HCT116 (cell line): Measurements from ENCODE around the gene ACP1. TPM values are rescaled to one million over a fixed set of nuclear protein-coding genes. Genes with fewer than 3 reads are reported as not detected.
A peak's percentile ranks its signal among the peaks of the same experiment; 100 is the strongest.

ENCODE experiments used
- ATAC-seq: fragments of 200-7000 bp; cut with Tn5 transposase; 2 replicates; pipeline ENCODE4 v1.9.1; 2020; ENCODE audit warnings: mild to moderate bottlenecking, moderate library complexity
- BruUV-seq: library from RNA; stranded (reverse); fragments of 400-500 nt; replicated peaks from 2 replicates; lab custom pipeline; 2021; lab: Mats Ljungman, UMichigan
- CTCF ChIA-PET: fragments of 300-600 bp; sonication (Branson Sonifier 250); formaldehyde crosslinking; loops from one replicate; lab custom pipeline; 2021; ENCODE audit warnings: antibody characterized with exemption; lab: Charles Lee
- POLR2A ChIA-PET: fragments of 300-600, 350-600 bp; sonication (Branson Sonifier 250); formaldehyde crosslinking; loops from one replicate; lab custom pipeline; 2021; ENCODE audit warnings: antibody characterized with exemption; lab: Charles Lee
- RAD21 ChIA-PET, 2 experiments: fragments of 300-600 bp; sonication (Branson Sonifier 250); formaldehyde crosslinking; loops; one replicate each; lab custom pipeline; 2023; ENCODE audit warnings: low total read pairs in 2 of 2; ENCODE audit not compliant: uncharacterized antibody in 2 of 2, unreplicated experiment in 2 of 2, low non-redundant PET in 1 of 2; lab: Charles Lee
- DNase-seq: peaks from one replicate; pipeline ENCODE4 v3.0.0-alpha.2; 2010; ENCODE audit warnings: low read depth, low spot score
- H2AFZ ChIP-seq: fragments of 200-600 bp; shearing (Covaris generic), sonication (generic); 2 replicates; pipeline ENCODE4 v1.6.1; 2017; ENCODE audit warnings: low read depth, mixed run types, mixed read lengths, antibody characterized with exemption, low read length; ENCODE audit not compliant: poor library complexity, severe bottlenecking
- H3K27ac ChIP-seq: 2 replicates; pipeline ENCODE4 v1.5.1; 2012; ENCODE audit warnings: low read depth, low read length
- H3K27me3 ChIP-seq: fragments of 200-600 bp; sonication (generic); 2 replicates; pipeline ENCODE4 v1.6.1; 2016; ENCODE audit warnings: mixed run types, low read length, mixed read lengths; ENCODE audit not compliant: insufficient read depth
- H3K36me3 ChIP-seq, 2 experiments: fragments of 200-500 bp in 1 of 2; fragments of 200-600 bp in 1 of 2; sonication (Bioruptor generic) in 1 of 2; sonication (generic) in 1 of 2; 2 replicates each; pipeline versions ENCODE4 v1.5.1 to v1.6.1; 2014 to 2016; ENCODE audit warnings: low read length in 2 of 2, inconsistent platforms in 1 of 2, mixed read lengths in 1 of 2, mixed run types in 1 of 2; ENCODE audit not compliant: insufficient read depth in 2 of 2, control insufficient read depth in 1 of 2
- H3K4me1 ChIP-seq, 2 experiments: fragments of 200-600 bp in 1 of 2; sonication (generic) in 1 of 2; 2 replicates each; pipeline versions ENCODE4 v1.5.1 to v1.6.1; 2012 to 2017; ENCODE audit warnings: low read length in 2 of 2, inconsistent platforms in 1 of 2, mild to moderate bottlenecking in 1 of 2, mixed read lengths in 1 of 2, mixed run types in 1 of 2, moderate library complexity in 1 of 2; ENCODE audit not compliant: insufficient read depth in 2 of 2, control insufficient read depth in 1 of 2
- H3K4me2 ChIP-seq: fragments of 200-600 bp; sonication (generic); 2 replicates; pipeline ENCODE4 v1.6.1; 2017; ENCODE audit warnings: mixed run types, low read length, mixed read lengths
- H3K4me3 ChIP-seq, 2 experiments: fragments of 200-600 bp in 1 of 2; sonication (generic) in 1 of 2; replicated peaks in 1 of 2; 2 replicates each; pipeline ENCODE4 v1.5.1; 2011 to 2016; ENCODE audit warnings: low read length in 2 of 2, control low read depth in 1 of 2, low read depth in 1 of 2, mild to moderate bottlenecking in 1 of 2, mixed read lengths in 1 of 2, mixed run types in 1 of 2
- H3K79me2 ChIP-seq: fragments of 200-600 bp; sonication (generic); 2 replicates; pipeline ENCODE4 v1.6.1; 2017; ENCODE audit warnings: mild to moderate bottlenecking, mixed run types, low read length, moderate library complexity, mixed read lengths; ENCODE audit not compliant: insufficient read depth
- H3K9ac ChIP-seq: fragments of 200-600 bp; sonication (generic); 2 replicates; pipeline ENCODE4 v1.6.1; 2016; ENCODE audit warnings: low read length, mixed read lengths
- H3K9me2 ChIP-seq: fragments of 200-600 bp; sonication (generic), shearing (Covaris generic); 2 replicates; pipeline ENCODE4 v1.6.1; 2017; ENCODE audit warnings: mixed run types, mild to moderate bottlenecking, moderate library complexity; ENCODE audit not compliant: insufficient read depth
- H3K9me3 ChIP-seq, 2 experiments: fragments of 200-500 bp in 1 of 2; fragments of 200-600 bp in 1 of 2; sonication (Bioruptor generic) in 1 of 2; sonication (generic) in 1 of 2; 2 replicates each; pipeline ENCODE4 v1.6.1; 2014 to 2017; ENCODE audit warnings: low read length in 2 of 2, mixed read lengths in 2 of 2, inconsistent platforms in 1 of 2, low read depth in 1 of 2, mild to moderate bottlenecking in 1 of 2, mixed run types in 1 of 2, moderate library complexity in 1 of 2; ENCODE audit not compliant: control insufficient read depth in 1 of 2, insufficient read depth in 1 of 2
- H4K20me1 ChIP-seq: fragments of 200-600 bp; sonication (generic), shearing (Covaris generic); 2 replicates; pipeline ENCODE4 v1.6.1; 2017; ENCODE audit warnings: mixed run types, mild to moderate bottlenecking, moderate library complexity; ENCODE audit not compliant: insufficient read depth
- ATF3 ChIP-seq: IDR thresholded peaks from 2 replicates; pipeline ENCODE4 v1.6.1; 2012
- CBX3 ChIP-seq: IDR thresholded peaks from 2 replicates; pipeline ENCODE4 v1.6.1; 2012; ENCODE audit warnings: low read depth
- EGR1 ChIP-seq: IDR thresholded peaks from 2 replicates; pipeline ENCODE4 v1.6.1; 2012; ENCODE audit warnings: low read depth
- FOSL1 ChIP-seq: IDR thresholded peaks from 2 replicates; pipeline ENCODE4 v1.6.1; 2012; ENCODE audit warnings: low read depth
- MAX ChIP-seq: IDR thresholded peaks from 2 replicates; pipeline ENCODE4 v1.6.1; 2012
- POLR2AphosphoS5 ChIP-seq: IDR thresholded peaks from 2 replicates; pipeline ENCODE4 v1.6.1; 2011; ENCODE audit warnings: mild to moderate bottlenecking, low read depth, low read length, moderate library complexity
- SIN3A ChIP-seq: IDR thresholded peaks from 2 replicates; pipeline ENCODE4 v1.6.1; 2012; ENCODE audit warnings: low read depth
- SP1 ChIP-seq: IDR thresholded peaks from 2 replicates; pipeline ENCODE4 v1.6.1; 2012; ENCODE audit warnings: low read depth
- TCF7L2 ChIP-seq: IDR thresholded peaks from 2 replicates; pipeline ENCODE4 v1.7.0; 2011; ENCODE audit warnings: borderline replicate concordance, inconsistent platforms; ENCODE audit not compliant: insufficient read depth, insufficient read length; ENCODE audit errors: extremely low read depth
- ZFX ChIP-seq: fragments of 450-650 bp; IDR thresholded peaks from 2 replicates; pipeline ENCODE4 v1.6.1; 2017
- intact Hi-C: fragments of 100-400 bp; cut with micrococcal nuclease; formaldehyde crosslinking; loops from 2 replicates; pipeline ENCODE4 v1.10.0; 2022
- total RNA-seq: library from RNA; stranded (reverse); gene quantifications from one replicate; pipeline ENCODE4 v1.2.1, GENCODE V29; 2021; ENCODE audit not compliant: unreplicated experiment

Gene ACP1
- total RNA-seq, 1 experiment from 2014 or later: 113 TPM

GRCh38 chr2:263774-264492, 814 bp upstream of the ACP1 start, which contains the start of gene SH3YL1:
Gene SH3YL1, minus strand, starts transcription at chr2:264032. Its CDS starts 48 bp downstream, at chr2:263984.
- ChIA-PET CTCF (interaction anchor here (0.7 kb wide), 1 partner anchor 69 kb away, joined by 3 read pairs; no protein-coding TSS in a partner anchor), RAD21 (no interaction called here), POLR2A (no interaction called here)
- Histone ChIP-seq H3K4me1 (peaks cover 12 to 27% of the 10 kb centered on the region in 2 experiments; a peak in 3 of 4 replicates), H3K27me3 (no peaks in the 10 kb centered on the region), H3K36me3 (peaks cover 0 to under 1% of the 10 kb centered on the region in 2 experiments; a peak in 2 of 4 replicates), H3K9ac (peak within 1 kb of the TSS; percentile 94), H3K9me2 (no peaks in the 10 kb centered on the region), H3K79me2 (peaks cover 53% of the 10 kb centered on the region), H3K4me3 (peak within 1 kb of the TSS; percentile 82 to 96), H3K27ac (peak within 1 kb of the TSS; percentile 80), H4K20me1 (peaks cover 18% of the 10 kb centered on the region; the same call in 1 of the 2 replicates), H3K9me3 (peaks cover 0 to 1% of the 10 kb centered on the region in 2 experiments; a peak in 1 of 4 replicates), H3K4me2 (peak within 1 kb of the TSS; percentile 83), H2AFZ (no peak within 1 kb of the TSS)
- no TSS peak for BruUV-seq
- ATAC-seq (peak; percentile 57), DNase-seq (peak; percentile 16)
- TF ChIP-seq EGR1 (peak; percentile 66), ATF3 (no peak), TCF7L2 (no peak), SIN3A (peak; percentile 46; the same call in 1 of the 2 replicates), MAX (peak; percentile 88), ZFX (peak; percentile 46; the same call in 1 of the 2 replicates), POLR2AphosphoS5 (peak; percentile 66), FOSL1 (no peak), CBX3 (peak; percentile 74), SP1 (peak; percentile 17; the same call in 1 of the 2 replicates)
- intact Hi-C loops: loop anchor here (2.0 kb wide), 1 partner anchor 413 kb away; the partner anchor contains the start of gene TMEM18
